H9 (cell line): ENCODE data around the gene LHFPL2. TPM values are rescaled to one million over a fixed set of nuclear protein-coding genes. Genes with fewer than 3 reads are reported as not detected.

ENCODE experiments used
- DNase-seq: peaks from one replicate; pipeline ENCODE4 v3.0.0-alpha.2; 2017
- H2AFZ ChIP-seq: one replicate; pipeline ENCODE4 v1.6.1; 2013; ENCODE audit warnings: mild to moderate bottlenecking, low read length, control low read depth, moderate library complexity
- H2AK5ac ChIP-seq: 2 replicates; pipeline ENCODE4 v1.6.1; 2013; ENCODE audit warnings: low read length, control low read depth, mixed read lengths; ENCODE audit not compliant: insufficient read length
- H2BK120ac ChIP-seq: one replicate; pipeline ENCODE4 v1.6.1; 2013; ENCODE audit warnings: low read depth, mild to moderate bottlenecking, low read length, control low read depth, inconsistent platforms; ENCODE audit not compliant: poor library complexity, severe bottlenecking
- H2BK12ac ChIP-seq: 2 replicates; pipeline ENCODE4 v1.6.1; 2013; ENCODE audit warnings: low read length, control low read depth, mixed read lengths, low read depth; ENCODE audit not compliant: insufficient read length
- H2BK15ac ChIP-seq: 2 replicates; pipeline ENCODE4 v1.6.1; 2013; ENCODE audit warnings: low read depth, low read length, control low read depth
- H2BK20ac ChIP-seq: one replicate; pipeline ENCODE4 v1.6.1; 2013; ENCODE audit warnings: low read depth, mild to moderate bottlenecking, low read length, control low read depth, inconsistent platforms; ENCODE audit not compliant: poor library complexity, severe bottlenecking
- H2BK5ac ChIP-seq: 2 replicates; pipeline ENCODE4 v1.6.1; 2013; ENCODE audit warnings: low read length, control low read depth, mixed read lengths; ENCODE audit not compliant: insufficient read length
- H3K14ac ChIP-seq: 2 replicates; pipeline ENCODE4 v1.6.1; 2013; ENCODE audit warnings: low read length, control low read depth; ENCODE audit not compliant: insufficient read depth
- H3K18ac ChIP-seq: 2 replicates; pipeline ENCODE4 v1.6.1; 2013; ENCODE audit warnings: low read depth, mild to moderate bottlenecking, mixed read lengths, low read length, control low read depth; ENCODE audit not compliant: insufficient read length
- H3K23ac ChIP-seq: 2 replicates; pipeline ENCODE4 v1.6.1; 2013; ENCODE audit warnings: low read length, control low read depth, mixed read lengths, low read depth; ENCODE audit not compliant: insufficient read length
- H3K23me2 ChIP-seq: 2 replicates; pipeline ENCODE4 v1.6.1; 2013; ENCODE audit warnings: low read depth, mild to moderate bottlenecking, mixed read lengths, low read length, control low read depth; ENCODE audit not compliant: insufficient read length, poor library complexity, severe bottlenecking
- H3K27ac ChIP-seq: 2 replicates; pipeline ENCODE4 v1.5.1; 2013; ENCODE audit warnings: low read length, control low read depth, mixed read lengths, low read depth; ENCODE audit not compliant: insufficient read length
- H3K27me3 ChIP-seq: 2 replicates; pipeline ENCODE4 v1.6.1; 2013; ENCODE audit warnings: low read length, control low read depth, inconsistent platforms; ENCODE audit not compliant: insufficient read depth
- H3K4ac ChIP-seq: 2 replicates; pipeline ENCODE4 v1.6.1; 2013; ENCODE audit warnings: low read depth, mild to moderate bottlenecking, control low read depth, inconsistent platforms, low read length, moderate library complexity
- H3K4me1 ChIP-seq: 2 replicates; pipeline ENCODE4 v1.6.1; 2013; ENCODE audit warnings: low read length, control low read depth, inconsistent platforms; ENCODE audit not compliant: insufficient read depth
- H3K4me2 ChIP-seq: 2 replicates; pipeline ENCODE4 v1.6.1; 2013; ENCODE audit warnings: low read length, control low read depth, mixed read lengths; ENCODE audit not compliant: insufficient read length, insufficient read depth
- H3K56ac ChIP-seq: 2 replicates; pipeline ENCODE4 v1.6.1; 2013; ENCODE audit warnings: low read depth, mild to moderate bottlenecking, mixed read lengths, low read length, control low read depth; ENCODE audit not compliant: insufficient read length
- H3K79me1 ChIP-seq: 2 replicates; pipeline ENCODE4 v1.6.1; 2013; ENCODE audit warnings: low read depth, mild to moderate bottlenecking, moderate library complexity, low read length, control low read depth, inconsistent platforms; ENCODE audit not compliant: insufficient read depth, poor library complexity, severe bottlenecking
- H3K79me2 ChIP-seq: 2 replicates; pipeline ENCODE4 v1.6.1; 2013; ENCODE audit warnings: low read length, control low read depth, inconsistent platforms; ENCODE audit not compliant: insufficient read depth
- H3K9ac ChIP-seq: 2 replicates; pipeline ENCODE4 v1.6.1; 2013; ENCODE audit warnings: low read length, control low read depth, mixed read lengths; ENCODE audit not compliant: insufficient read length; ENCODE audit errors: extremely low read depth
- H3K9me3 ChIP-seq: one replicate; pipeline ENCODE4 v1.6.1; 2013; ENCODE audit warnings: low read depth, low read length, inconsistent platforms; ENCODE audit not compliant: control insufficient read depth
- H3T11ph ChIP-seq: one replicate; pipeline ENCODE4 v1.6.1; 2013; ENCODE audit warnings: mild to moderate bottlenecking, low read length, control low read depth, inconsistent platforms
- H4K20me1 ChIP-seq: one replicate; pipeline ENCODE4 v1.6.1; 2013; ENCODE audit not compliant: control insufficient read depth, insufficient read length, insufficient read depth
- H4K5ac ChIP-seq: 2 replicates; pipeline ENCODE4 v1.6.1; 2013; ENCODE audit warnings: low read depth, mild to moderate bottlenecking, mixed read lengths, low read length, control low read depth; ENCODE audit not compliant: insufficient read length
- H4K8ac ChIP-seq: replicated peaks from 2 replicates; pipeline ENCODE4 v1.6.1; 2013; ENCODE audit warnings: low read length, control low read depth, mixed read lengths, low read depth; ENCODE audit not compliant: insufficient read length
- H4K91ac ChIP-seq: 2 replicates; pipeline ENCODE4 v1.6.1; 2013; ENCODE audit warnings: low read depth, mild to moderate bottlenecking, moderate library complexity, mixed read lengths, low read length, control low read depth; ENCODE audit not compliant: insufficient read length
- H3K27ac Mint-ChIP-seq, 3 experiments: 2 replicates in 2 of 3; 3 replicates in 1 of 3; pipeline ENCODE4 v1.8.0; 2020 to 2021; ENCODE audit warnings: mixed read lengths in 3 of 3, mild to moderate bottlenecking in 1 of 3, moderate library complexity in 1 of 3
- H3K27me3 Mint-ChIP-seq: 2 replicates; pipeline ENCODE4 v1.8.0; 2021; ENCODE audit warnings: low read depth, mild to moderate bottlenecking, moderate library complexity, mixed read lengths
- H3K36me3 Mint-ChIP-seq, 3 experiments: 2 replicates in 2 of 3; 3 replicates in 1 of 3; pipeline ENCODE4 v1.8.0; 2020 to 2021; ENCODE audit warnings: low read depth in 3 of 3, mixed read lengths in 3 of 3; ENCODE audit not compliant: insufficient read depth in 1 of 3
- H3K4me1 Mint-ChIP-seq, 2 experiments: 2 replicates each; pipeline ENCODE4 v1.8.0; 2020; ENCODE audit warnings: mixed read lengths in 2 of 2
- H3K4me3 Mint-ChIP-seq, 2 experiments: 2 replicates in 1 of 2; 3 replicates in 1 of 2; pipeline ENCODE4 v1.8.0; 2020 to 2021; ENCODE audit warnings: mild to moderate bottlenecking in 2 of 2, mixed read lengths in 2 of 2, moderate library complexity in 1 of 2
- H3K9me3 Mint-ChIP-seq, 2 experiments: 2 replicates in 1 of 2; 3 replicates in 1 of 2; pipeline ENCODE4 v1.8.0; 2020; ENCODE audit warnings: mild to moderate bottlenecking in 2 of 2, mixed read lengths in 2 of 2, moderate library complexity in 1 of 2
- CTCF ChIP-seq: fragments of 200-600 bp; sonication (generic); conservative IDR thresholded peaks from 3 replicates; pipeline ENCODE4 v1.8.0; 2021; ENCODE audit warnings: antibody characterized with exemption, mild to moderate bottlenecking
- WGBS: extraction: QIAGEN DNeasy Blood & Tissue Kit; methylation state at CpG from one replicate; pipeline ENCODE4 v1.1.7; 2013; ENCODE audit warnings: missing lambda C conversion rate, low lambda C conversion rate, mixed read lengths; ENCODE audit not compliant: insufficient read length; ENCODE audit errors: extremely low coverage; 5-methylcytosine and 5-hydroxymethylcytosine counted together
- total RNA-seq: library from RNA; stranded (reverse); gene quantifications from 2 replicates; pipeline ENCODE4 v1.2.1, GENCODE V29; 2021

The LHFPL2 gene
- total RNA-seq, 1 experiment from 2014 or later: 26.3 TPM

- Histone ChIP-seq H4K8ac (no peak overlapping the region), H3K4ac (no peak overlapping the region), H3K9ac (no peak overlapping the region), H3K56ac (no peak overlapping the region), H3K14ac (no peak overlapping the region), H2BK12ac (no peak overlapping the region), H3K18ac (no peak overlapping the region), H3K23ac (no peak overlapping the region), H3K79me2 (no peaks in the 10 kb centered on the region), H2BK15ac (no peak overlapping the region), H2BK5ac (no peak overlapping the region), H2AFZ (no peak overlapping the region), H4K5ac (no peak overlapping the region), H2BK20ac (no peak overlapping the region), H3K4me1 (no peaks in the 10 kb centered on the region), H2BK120ac (no peak overlapping the region), H3K79me1 (no peaks in the 10 kb centered on the region), H4K91ac (no peak overlapping the region), H2AK5ac (no peak overlapping the region), H3K27me3 (no peaks in the 10 kb centered on the region), H4K20me1 (no peaks in the 10 kb centered on the region), H3K27ac (no peak overlapping the region), H3K9me3 (no peaks in the 10 kb centered on the region), H3K4me2 (no peak overlapping the region), H3K23me2 (no peaks in the 10 kb centered on the region), H3T11ph (no peak overlapping the region)
- Mint-ChIP-seq H3K27me3 (no peaks in the 10 kb centered on the region), H3K36me3 (no peaks in the 10 kb centered on the region), H3K4me1 (no peaks in the 10 kb centered on the region), H3K27ac (no peak overlapping the region), H3K4me3 (no peak overlapping the region), H3K9me3 (no peaks in the 10 kb centered on the region)
- WGBS: no CpG with 5 or more reads among the region's 1 CpG
- no peak for DNase-seq
- no peak for TF ChIP-seq CTCF
These were observed 174.8 kb downstream of the LHFPL2 start for GRCh38 chr5:78473751-78474150.
